GM18868 (cell line): ENCODE measurements around the gene PGC.

ENCODE experiments used
- ATAC-seq: cut with Tn5 transposase; IDR thresholded peaks from one replicate; pipeline ENCODE4 v1.9.1; 2021; ENCODE audit warnings: mild to moderate bottlenecking, moderate library complexity; ENCODE audit not compliant: unreplicated experiment

The PGC gene

GRCh38 chr6:41702771-41703494 is 44.3 kb downstream of the PGC start:
- no peak for ATAC-seq

- no peak for ATAC-seq
Observed at GRCh38 chr6:41702089-41702745, 45.0 kb downstream of the PGC start.

GRCh38 chr6:41700463-41701347 is 46.5 kb downstream of the PGC start:
- no peak for ATAC-seq

- no peak for ATAC-seq
Observed at GRCh38 chr6:41699063-41699462, 48.1 kb downstream of the PGC start.

GRCh38 chr6:41697861-41698781 is 49.1 kb downstream of the PGC start:
- no peak for ATAC-seq

- no peak for ATAC-seq
Observed at GRCh38 chr6:41696788-41697187, 50.4 kb downstream of the PGC start.

GRCh38 chr6:41695825-41696224 is 51.4 kb downstream of the PGC start:
- ATAC-seq: no peak

GRCh38 chr6:41694815-41695526 is 52.2 kb downstream of the PGC start:
- no peak for ATAC-seq

- ATAC-seq: no peak
Observed at GRCh38 chr6:41693281-41694240, 53.6 kb downstream of the PGC start.

- no peak for ATAC-seq
Observed at GRCh38 chr6:41692730-41693129, 54.5 kb downstream of the PGC start.

GRCh38 chr6:41692080-41692675 is 55.0 kb downstream of the PGC start:
- ATAC-seq: no peak

- ATAC-seq: no peak
Observed at GRCh38 chr6:41691426-41692079, 55.6 kb downstream of the PGC start.

GRCh38 chr6:41690541-41691330 is 56.5 kb downstream of the PGC start:
- no peak for ATAC-seq

GRCh38 chr6:41689171-41690008 is 57.8 kb downstream of the PGC start:
- no peak for ATAC-seq

- ATAC-seq: no peak
Observed at GRCh38 chr6:41688256-41688965, 58.8 kb downstream of the PGC start.
